ENCODE results near the gene PDAP1. TPM values are rescaled to one million over a fixed set of nuclear protein-coding genes. Genes with fewer than 3 reads are reported as not detected.

The PDAP1 gene
- total RNA-seq, 4 donors from 2014 or later = 65.4 to 107 (median 68.8) TPM

- no peaks in the 10 kb centered on the region for H3K27me3 ChIP-seq
- no peaks in the 10 kb centered on the region for H3K9me3 ChIP-seq
Observed at GRCh38 chr7:99455874-99456273, 47.5 kb upstream of the PDAP1 start.

GRCh38 chr7:99453105-99453504, 44.7 kb upstream of the PDAP1 start:
- H3K27ac ChIP-seq = no peak overlapping the region
- H3K27me3 ChIP-seq = no peaks in the 10 kb centered on the region
- H3K4me3 ChIP-seq = no peak overlapping the region
- no peaks in the 10 kb centered on the region for H3K9me3 ChIP-seq
- H3K4me1 ChIP-seq = no peaks in the 10 kb centered on the region
- H3K36me3 ChIP-seq = peaks cover 2 to 100% (median 21%) of the 10 kb centered on the region in 3 donors
- DNase-seq (ENCODE audit: low spot score in 2 of 2) = no peak
- TF ChIP-seq POLR2A (IDR thresholded peaks at IDR 0.05) (no peak), CTCF (IDR thresholded peaks at IDR 0.05) (no peak), EP300 (IDR thresholded peaks at IDR 0.05) (no peak)
- 84 to 90% methylated on average over 10 to 11 of the region's 11 CpGs for WGBS, 2 donors

More at GRCh38 chr7:99455874-99456273, 47.5 kb upstream of the PDAP1 start:
- Histone ChIP-seq H3K4me3 (no peak overlapping the region), H3K27ac (no peak overlapping the region), H3K36me3 (peaks cover 0 to 100% (median 7%) of the 10 kb centered on the region in 3 donors), H3K4me1 (peaks cover 0 to 15% (median 0%) of the 10 kb centered on the region in 4 donors)
- TF ChIP-seq EP300 (IDR thresholded peaks at IDR 0.05) (no peak), POLR2A (IDR thresholded peaks at IDR 0.05) (no peak), CTCF (IDR thresholded peaks at IDR 0.05) (no peak)
- DNase-seq (ENCODE audit: low spot score in 2 of 2) = no peak
- 67 to 74% methylated on average over 5 to 6 of the region's 9 CpGs for WGBS, 2 donors

GRCh38 chr7:99452541-99452940, 44.1 kb upstream of the PDAP1 start:
- TF ChIP-seq CTCF (IDR thresholded peaks at IDR 0.05) (no peak), EP300 (IDR thresholded peaks at IDR 0.05) (no peak), POLR2A (IDR thresholded peaks at IDR 0.05) (no peak)
- 75 to 80% methylated on average over 12 to 13 of the region's 13 CpGs for WGBS, 2 donors
- Histone ChIP-seq H3K27ac (no peak overlapping the region), H3K4me1 (no peaks in the 10 kb centered on the region), H3K9me3 (no peaks in the 10 kb centered on the region), H3K4me3 (no peak overlapping the region), H3K36me3 (peaks cover 2 to 100% (median 16%) of the 10 kb centered on the region in 3 donors), H3K27me3 (no peaks in the 10 kb centered on the region)
- no peak for DNase-seq (ENCODE audit: low spot score in 2 of 2)

- no peak overlapping the region for H3K27ac ChIP-seq
- 88 to 100% methylated on average over 1 to 4 of the region's 8 CpGs for WGBS, 2 donors
- H3K9me3 ChIP-seq = no peaks in the 10 kb centered on the region
- TF ChIP-seq CTCF (IDR thresholded peaks at IDR 0.05) = no peak
- no peak for TF ChIP-seq EP300 (IDR thresholded peaks at IDR 0.05)
- TF ChIP-seq POLR2A (IDR thresholded peaks at IDR 0.05) = no peak
- no peaks in the 10 kb centered on the region for H3K4me1 ChIP-seq
- H3K36me3 ChIP-seq = peaks cover 2 to 100% (median 16%) of the 10 kb centered on the region in 3 donors
- no peak for DNase-seq (ENCODE audit: low spot score in 2 of 2)
- H3K4me3 ChIP-seq = no peak overlapping the region
- H3K27me3 ChIP-seq = no peaks in the 10 kb centered on the region
Observed at GRCh38 chr7:99451936-99452335, 43.5 kb upstream of the PDAP1 start.

- H3K36me3 ChIP-seq = peaks cover 6 to 100% (median 32%) of the 10 kb centered on the region in 3 donors
- 94 to 99% methylated on average over 4 to 5 of the region's 5 CpGs for WGBS, 2 donors
- no peaks in the 10 kb centered on the region for H3K9me3 ChIP-seq
- no peaks in the 10 kb centered on the region for H3K4me1 ChIP-seq
- H3K4me3 ChIP-seq = no peak overlapping the region
- H3K27me3 ChIP-seq = no peaks in the 10 kb centered on the region
- TF ChIP-seq POLR2A (IDR thresholded peaks at IDR 0.05) (no peak), EP300 (IDR thresholded peaks at IDR 0.05) (no peak), CTCF (IDR thresholded peaks at IDR 0.05) (no peak)
- no peak overlapping the region for H3K27ac ChIP-seq
- DNase-seq (ENCODE audit: low spot score in 2 of 2) = no peak
Observed at GRCh38 chr7:99449326-99449725, 40.9 kb upstream of the PDAP1 start.

Data from tibial nerve (tissue), 4 donors.